ENCODE results near the gene PRKG1.

The PRKG1 gene

GRCh38 chr10:51707392-51707791 is 633.1 kb downstream of the PRKG1 start:
- no peaks in the 10 kb centered on the region for H3K9me3 ChIP-seq (ENCODE audit: insufficient read depth, low read depth, low read length)
- H3K36me3 ChIP-seq (ENCODE audit: insufficient read depth, low read length), result no peaks in the 10 kb centered on the region
- no peak overlapping the region for H3K4me3 ChIP-seq (ENCODE audit: low read length)
- H3K27ac ChIP-seq (ENCODE audit: low read depth, low read length), result no peak overlapping the region
- H3K9ac ChIP-seq (ENCODE audit: low read depth, low read length), result no peak overlapping the region
- H3K27me3 ChIP-seq (ENCODE audit: insufficient read depth, low read length), result no peaks in the 10 kb centered on the region
- 94% methylated on average over 5 of the region's 6 CpGs for WGBS
- peaks cover 12% of the 10 kb centered on the region for H3K4me1 ChIP-seq (ENCODE audit: insufficient read depth, low read length)

GRCh38 chr10:51707821-51708424 is 633.6 kb downstream of the PRKG1 start:
- Histone ChIP-seq H3K27ac (ENCODE audit: low read depth, low read length) (no peak overlapping the region), H3K4me1 (ENCODE audit: insufficient read depth, low read length) (peaks cover 12% of the 10 kb centered on the region), H3K9me3 (ENCODE audit: insufficient read depth, low read depth, low read length) (no peaks in the 10 kb centered on the region), H3K9ac (ENCODE audit: low read depth, low read length) (no peak overlapping the region), H3K4me3 (ENCODE audit: low read length) (no peak overlapping the region), H3K27me3 (ENCODE audit: insufficient read depth, low read length) (no peaks in the 10 kb centered on the region), H3K36me3 (ENCODE audit: insufficient read depth, low read length) (no peaks in the 10 kb centered on the region)
- 97% methylated on average over 3 of the region's 5 CpGs for WGBS

GRCh38 chr10:51708609-51709008 is 634.3 kb downstream of the PRKG1 start:
- Histone ChIP-seq H3K27ac (ENCODE audit: low read depth, low read length) (no peak overlapping the region), H3K9me3 (ENCODE audit: insufficient read depth, low read depth, low read length) (no peaks in the 10 kb centered on the region), H3K9ac (ENCODE audit: low read depth, low read length) (no peak overlapping the region), H3K4me1 (ENCODE audit: insufficient read depth, low read length) (peaks cover 12% of the 10 kb centered on the region), H3K4me3 (ENCODE audit: low read length) (no peak overlapping the region), H3K27me3 (ENCODE audit: insufficient read depth, low read length) (no peaks in the 10 kb centered on the region), H3K36me3 (ENCODE audit: insufficient read depth, low read length) (no peaks in the 10 kb centered on the region)
- 100% methylated on average over 2 of the region's 2 CpGs for WGBS

GRCh38 chr10:51709324-51709972 is 635.2 kb downstream of the PRKG1 start:
- Histone ChIP-seq H3K27ac (ENCODE audit: low read depth, low read length) (no peak overlapping the region), H3K4me3 (ENCODE audit: low read length) (no peak overlapping the region), H3K9ac (ENCODE audit: low read depth, low read length) (no peak overlapping the region), H3K27me3 (ENCODE audit: insufficient read depth, low read length) (no peaks in the 10 kb centered on the region), H3K36me3 (ENCODE audit: insufficient read depth, low read length) (no peaks in the 10 kb centered on the region), H3K9me3 (ENCODE audit: insufficient read depth, low read depth, low read length) (no peaks in the 10 kb centered on the region), H3K4me1 (ENCODE audit: insufficient read depth, low read length) (peaks cover 12% of the 10 kb centered on the region)
- WGBS, result 69% methylated on average over 1 of the region's 2 CpGs

- no peak overlapping the region for H3K9ac ChIP-seq (ENCODE audit: low read depth, low read length)
These were observed 637.2 kb downstream of the PRKG1 start for GRCh38 chr10:51711519-51711891.

GRCh38 chr10:51716981-51717380 is 642.7 kb downstream of the PRKG1 start:
- no peaks in the 10 kb centered on the region for H3K9me3 ChIP-seq (ENCODE audit: insufficient read depth, low read depth, low read length)

More at GRCh38 chr10:51711519-51711891, 637.2 kb downstream of the PRKG1 start:
- Histone ChIP-seq H3K27ac (ENCODE audit: low read depth, low read length) (no peak overlapping the region), H3K4me3 (ENCODE audit: low read length) (no peak overlapping the region), H3K27me3 (ENCODE audit: insufficient read depth, low read length) (no peaks in the 10 kb centered on the region), H3K36me3 (ENCODE audit: insufficient read depth, low read length) (no peaks in the 10 kb centered on the region), H3K9me3 (ENCODE audit: insufficient read depth, low read depth, low read length) (no peaks in the 10 kb centered on the region), H3K4me1 (ENCODE audit: insufficient read depth, low read length) (peaks cover 12% of the 10 kb centered on the region)
- 95% methylated on average over 1 of the region's 1 CpG for WGBS

GRCh38 chr10:51718804-51719291 is 644.6 kb downstream of the PRKG1 start:
- no peaks in the 10 kb centered on the region for H3K27me3 ChIP-seq (ENCODE audit: insufficient read depth, low read length)
- H3K9ac ChIP-seq (ENCODE audit: low read depth, low read length), result no peak overlapping the region
- H3K27ac ChIP-seq (ENCODE audit: low read depth, low read length), result no peak overlapping the region
- H3K36me3 ChIP-seq (ENCODE audit: insufficient read depth, low read length), result no peaks in the 10 kb centered on the region
- H3K4me1 ChIP-seq (ENCODE audit: insufficient read depth, low read length), result peaks cover 11% of the 10 kb centered on the region
- no peaks in the 10 kb centered on the region for H3K9me3 ChIP-seq (ENCODE audit: insufficient read depth, low read depth, low read length)
- H3K4me3 ChIP-seq (ENCODE audit: low read length), result no peak overlapping the region

More at GRCh38 chr10:51716981-51717380, 642.7 kb downstream of the PRKG1 start:
- H3K4me1 ChIP-seq (ENCODE audit: insufficient read depth, low read length), result peaks cover 11% of the 10 kb centered on the region
- no peaks in the 10 kb centered on the region for H3K36me3 ChIP-seq (ENCODE audit: insufficient read depth, low read length)
- no peak overlapping the region for H3K9ac ChIP-seq (ENCODE audit: low read depth, low read length)
- no peak overlapping the region for H3K27ac ChIP-seq (ENCODE audit: low read depth, low read length)
- H3K27me3 ChIP-seq (ENCODE audit: insufficient read depth, low read length), result no peaks in the 10 kb centered on the region
- no peak overlapping the region for H3K4me3 ChIP-seq (ENCODE audit: low read length)
- 96% methylated on average over 4 of the region's 4 CpGs for WGBS

GRCh38 chr10:51724038-51724437 is 649.8 kb downstream of the PRKG1 start:
- WGBS, result no CpG with 5 or more reads among the region's 1 CpG
- no peak overlapping the region for H3K9ac ChIP-seq (ENCODE audit: low read depth, low read length)
- no peaks in the 10 kb centered on the region for H3K36me3 ChIP-seq (ENCODE audit: insufficient read depth, low read length)
- H3K4me1 ChIP-seq (ENCODE audit: insufficient read depth, low read length), result peaks cover 3% of the 10 kb centered on the region
- no peak overlapping the region for H3K27ac ChIP-seq (ENCODE audit: low read depth, low read length)
- no peaks in the 10 kb centered on the region for H3K27me3 ChIP-seq (ENCODE audit: insufficient read depth, low read length)
- H3K4me3 ChIP-seq (ENCODE audit: low read length), result no peak overlapping the region
- H3K9me3 ChIP-seq (ENCODE audit: insufficient read depth, low read depth, low read length), result no peaks in the 10 kb centered on the region

GRCh38 chr10:51729822-51730555 is 655.7 kb downstream of the PRKG1 start:
- Histone ChIP-seq H3K9ac (ENCODE audit: low read depth, low read length) (no peak overlapping the region), H3K36me3 (ENCODE audit: insufficient read depth, low read length) (no peaks in the 10 kb centered on the region), H3K4me1 (ENCODE audit: insufficient read depth, low read length) (no peaks in the 10 kb centered on the region), H3K9me3 (ENCODE audit: insufficient read depth, low read depth, low read length) (no peaks in the 10 kb centered on the region), H3K4me3 (ENCODE audit: low read length) (no peak overlapping the region), H3K27me3 (ENCODE audit: insufficient read depth, low read length) (no peaks in the 10 kb centered on the region), H3K27ac (ENCODE audit: low read depth, low read length) (no peak overlapping the region)
- WGBS, result 92% methylated on average over 6 of the region's 7 CpGs

- no CpG with 5 or more reads among the region's 1 CpG for WGBS
- H3K4me1 ChIP-seq (ENCODE audit: insufficient read depth, low read length), result no peaks in the 10 kb centered on the region
These were observed 658.8 kb downstream of the PRKG1 start for GRCh38 chr10:51733057-51733456.

GRCh38 chr10:51743146-51743545 is 668.9 kb downstream of the PRKG1 start:
- Histone ChIP-seq H3K4me3 (ENCODE audit: low read length) (no peak overlapping the region), H3K27me3 (ENCODE audit: insufficient read depth, low read length) (no peaks in the 10 kb centered on the region), H3K36me3 (ENCODE audit: insufficient read depth, low read length) (no peaks in the 10 kb centered on the region), H3K4me1 (ENCODE audit: insufficient read depth, low read length) (peaks cover 7% of the 10 kb centered on the region; the same call in 1 of the 2 replicates), H3K27ac (ENCODE audit: low read depth, low read length) (no peak overlapping the region), H3K9me3 (ENCODE audit: insufficient read depth, low read depth, low read length) (no peaks in the 10 kb centered on the region), H3K9ac (ENCODE audit: low read depth, low read length) (no peak overlapping the region)
- 86% methylated on average over 6 of the region's 6 CpGs for WGBS

More at GRCh38 chr10:51733057-51733456, 658.8 kb downstream of the PRKG1 start:
- Histone ChIP-seq H3K36me3 (ENCODE audit: insufficient read depth, low read length) (no peaks in the 10 kb centered on the region), H3K9ac (ENCODE audit: low read depth, low read length) (no peak overlapping the region), H3K4me3 (ENCODE audit: low read length) (no peak overlapping the region), H3K27ac (ENCODE audit: low read depth, low read length) (no peak overlapping the region), H3K9me3 (ENCODE audit: insufficient read depth, low read depth, low read length) (no peaks in the 10 kb centered on the region), H3K27me3 (ENCODE audit: insufficient read depth, low read length) (no peaks in the 10 kb centered on the region)

All from HUES64 (cell line).